ENCODE data around the gene DNAJC21.
A peak's percentile ranks its signal among the peaks of the same experiment; 100 is the strongest.

DNAJC21 gene

GRCh38 chr5:34903260-34903659 lies 26.1 kb upstream of the DNAJC21 start:
- no peak for TF ChIP-seq CTCF (IDR thresholded peaks at IDR 0.05; ENCODE audit: control insufficient read depth, insufficient read depth, low read depth, low read length, missing control alignments)
- H3K4me3 ChIP-seq (ENCODE audit: control insufficient read depth, low read depth, low read length), result no peak overlapping the region
- DNase-seq (ENCODE audit: low read depth), result no peak

GRCh38 chr5:34905564-34905963 lies 23.8 kb upstream of the DNAJC21 start:
- DNase-seq (ENCODE audit: low read depth), result no peak
- no peak overlapping the region for H3K4me3 ChIP-seq (ENCODE audit: control insufficient read depth, low read depth, low read length)
- peak; percentile 45 for TF ChIP-seq CTCF (IDR thresholded peaks at IDR 0.05; ENCODE audit: control insufficient read depth, insufficient read depth, low read depth, low read length, missing control alignments)

GRCh38 chr5:34913072-34913471 lies 16.3 kb upstream of the DNAJC21 start:
- DNase-seq (ENCODE audit: low read depth), result peak; percentile 74
- no peak for TF ChIP-seq CTCF (IDR thresholded peaks at IDR 0.05; ENCODE audit: control insufficient read depth, insufficient read depth, low read depth, low read length, missing control alignments)
- H3K4me3 ChIP-seq (ENCODE audit: control insufficient read depth, low read depth, low read length), result no peak overlapping the region

GRCh38 chr5:34914671-34915138 lies 14.7 kb upstream of the DNAJC21 start:
- H3K4me3 ChIP-seq (ENCODE audit: control insufficient read depth, low read depth, low read length), result peak overlapping the region; percentile 99
- no peak for TF ChIP-seq CTCF (IDR thresholded peaks at IDR 0.05; ENCODE audit: control insufficient read depth, insufficient read depth, low read depth, low read length, missing control alignments)
- DNase-seq (ENCODE audit: low read depth), result no peak

GRCh38 chr5:34915139-34915855 lies 14.1 kb upstream of the DNAJC21 start, which contains the start of the genes BRIX1 and RAD1:
Gene BRIX1, plus strand, starts transcription at chr5:34915711. Its CDS starts 28 bp downstream, at chr5:34915739.
Gene RAD1, minus strand, starts transcription at chr5:34915504. Its CDS starts 612 bp downstream, at chr5:34914892.
- peak; percentile 32 for TF ChIP-seq CTCF (IDR thresholded peaks at IDR 0.05; ENCODE audit: control insufficient read depth, insufficient read depth, low read depth, low read length, missing control alignments)
- H3K4me3 ChIP-seq (ENCODE audit: control insufficient read depth, low read depth, low read length), result peak within 1 kb of the TSS; percentile 99
- peak; percentile 86 for DNase-seq (ENCODE audit: low read depth)

GRCh38 chr5:34915856-34916192 lies 13.5 kb upstream of the DNAJC21 start:
- DNase-seq (ENCODE audit: low read depth), result no peak
- TF ChIP-seq CTCF (IDR thresholded peaks at IDR 0.05; ENCODE audit: control insufficient read depth, insufficient read depth, low read depth, low read length, missing control alignments), result no peak
- peak overlapping the region; percentile 99 for H3K4me3 ChIP-seq (ENCODE audit: control insufficient read depth, low read depth, low read length)
